Activated effector memory CD4-positive, alpha-beta T cell treated with anti-CD3 and anti-CD28 coated beads, Interleukin-2, amount 50 U/mL, for 16 hours (primary cell): ENCODE data around the gene RC3H2.
"Not testable (repeated sequence)": the region's sequence is repeated elsewhere in the genome, so short reads cannot be mapped to it uniquely, and the experiment has no call there.

ENCODE experiments used
- DNase-seq: peaks from one replicate; pipeline ENCODE4 v3.0.0-alpha.2; 2020

The RC3H2 gene

DNA sequence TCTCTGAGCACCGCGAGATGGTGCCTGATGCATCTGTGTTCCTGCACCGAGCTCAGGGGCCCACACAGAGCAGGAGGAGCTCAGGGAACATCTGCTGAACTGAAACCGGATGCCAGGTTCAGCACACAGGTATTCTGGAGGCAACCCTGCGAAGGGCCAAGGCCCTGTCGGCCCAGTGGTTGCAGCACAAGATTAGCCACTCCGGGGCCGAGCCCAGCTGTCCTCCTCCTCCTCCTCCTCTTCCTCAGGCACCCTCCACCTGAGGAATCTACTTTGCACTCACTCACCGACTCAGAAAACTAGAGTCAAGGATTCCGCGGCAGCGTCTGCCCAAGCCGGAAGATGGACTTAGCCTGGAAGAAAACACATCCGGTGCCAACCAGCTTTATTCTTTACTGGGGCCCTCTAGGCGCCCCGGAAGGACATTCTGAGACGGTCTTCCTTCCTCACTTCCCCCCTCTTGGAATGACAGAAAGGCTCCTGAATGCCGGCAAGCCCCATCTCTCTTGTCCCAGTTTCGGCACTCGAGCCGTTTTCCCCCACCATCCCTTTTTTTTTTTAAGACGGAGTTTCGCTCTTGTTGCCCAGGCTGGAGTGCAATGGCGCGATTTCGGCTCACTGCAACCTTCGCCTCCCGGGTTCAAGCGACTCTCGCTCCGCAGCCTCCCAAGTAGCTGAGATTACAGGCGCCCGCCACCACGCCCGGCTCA lies 8.0 kb upstream of the RC3H2 start, which contains the start of gene ZBTB6:
ZBTB6 (minus strand) TSS at position 360 of the 710 bp plus-strand sequence. CDS start 1,251 bp downstream, outside the sequence.
- DNase-seq, result peak; percentile 88

DNA sequence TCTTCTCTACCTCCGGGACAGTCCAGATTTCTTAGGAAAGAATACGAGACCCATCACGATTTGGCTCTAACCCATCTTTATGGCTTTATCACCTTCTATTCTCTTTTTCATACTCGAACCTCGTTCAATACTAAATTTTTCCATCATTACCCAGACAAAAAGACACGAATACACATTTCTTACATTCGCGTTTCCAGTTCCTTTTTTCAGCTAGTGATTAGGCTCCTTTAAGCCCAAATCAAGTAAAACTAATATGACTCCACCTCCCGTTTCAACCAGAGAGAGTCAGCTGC lies 7.5 kb upstream of the RC3H2 start:
- no peak for DNase-seq

DNA sequence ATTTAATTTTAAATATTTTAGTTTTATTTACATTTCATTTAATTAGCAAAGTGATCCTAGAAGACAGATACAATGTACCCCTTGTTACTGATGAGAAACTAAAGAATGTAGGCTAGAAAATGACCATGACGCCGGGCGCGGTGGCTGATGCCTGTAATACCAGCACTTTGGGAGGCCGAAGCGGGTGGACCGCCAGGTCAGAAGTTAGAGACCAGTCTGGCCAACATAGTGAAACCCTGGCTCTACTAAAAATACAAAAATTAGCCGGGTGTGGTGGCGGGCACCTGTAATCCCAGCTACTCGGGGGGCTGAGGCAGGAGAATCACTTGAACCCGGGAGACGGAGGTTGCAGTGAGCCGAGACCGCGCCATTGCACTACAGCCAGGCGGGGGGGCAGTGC lies 963 bp upstream of the RC3H2 start:
- not testable (repeated sequence) for DNase-seq

DNA sequence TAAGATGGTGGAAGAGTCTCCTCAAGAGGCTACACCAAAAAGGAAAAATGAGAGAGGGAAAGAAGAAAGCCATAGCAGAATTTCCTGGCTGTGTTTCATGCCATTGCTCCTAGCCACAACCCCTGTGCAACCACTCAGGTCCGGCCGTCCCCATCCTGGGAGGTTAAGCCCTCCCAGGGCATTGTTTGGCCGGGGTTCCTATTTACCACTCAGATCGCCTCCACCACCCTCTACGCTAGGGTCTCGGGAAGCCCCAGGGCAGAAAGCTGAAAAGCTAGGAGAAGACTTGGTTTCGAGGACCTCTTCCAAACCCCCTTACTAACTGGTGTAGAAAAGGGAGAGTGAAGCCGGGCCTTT lies 715 bp downstream of the RC3H2 start:
- DNase-seq, result peak; percentile 73

DNA sequence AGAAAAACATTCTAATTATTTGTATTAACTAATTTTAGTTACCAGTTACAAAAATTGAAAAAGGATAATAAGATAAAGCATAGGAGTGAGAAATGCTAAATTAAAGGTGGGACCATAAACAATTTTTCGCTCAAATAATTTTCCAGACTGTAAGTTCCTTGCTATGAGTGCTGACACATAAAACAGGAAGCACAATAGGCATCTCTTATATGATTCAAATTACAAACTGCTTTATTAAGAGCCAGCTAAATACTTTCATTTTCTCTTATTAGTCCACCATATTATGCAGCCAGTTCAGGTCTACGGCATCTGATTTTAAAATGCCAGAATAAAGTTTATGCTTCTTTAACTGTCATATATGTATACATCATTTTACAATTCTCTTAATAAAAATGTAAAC lies 4.4 kb downstream of the RC3H2 start:
- DNase-seq, result no peak

DNA sequence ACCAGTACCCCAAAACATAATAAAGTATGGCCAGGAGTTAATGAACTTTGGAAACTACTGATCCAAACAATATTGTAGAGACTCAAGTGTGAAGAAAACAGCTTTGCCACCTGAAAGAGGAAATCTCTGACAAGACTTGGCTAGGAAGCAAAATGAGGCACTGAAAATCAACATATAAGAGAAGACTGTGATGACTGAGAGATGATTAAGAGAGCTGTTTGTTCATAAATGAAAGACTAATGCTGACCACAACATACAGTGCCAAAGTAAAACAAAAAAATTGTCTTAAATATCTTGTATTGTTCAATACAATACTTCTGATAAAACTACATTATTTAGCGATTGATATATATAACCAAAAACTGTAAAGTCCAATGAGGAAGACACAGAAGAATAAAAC lies 7.2 kb downstream of the RC3H2 start:
- DNase-seq, result no peak

DNA sequence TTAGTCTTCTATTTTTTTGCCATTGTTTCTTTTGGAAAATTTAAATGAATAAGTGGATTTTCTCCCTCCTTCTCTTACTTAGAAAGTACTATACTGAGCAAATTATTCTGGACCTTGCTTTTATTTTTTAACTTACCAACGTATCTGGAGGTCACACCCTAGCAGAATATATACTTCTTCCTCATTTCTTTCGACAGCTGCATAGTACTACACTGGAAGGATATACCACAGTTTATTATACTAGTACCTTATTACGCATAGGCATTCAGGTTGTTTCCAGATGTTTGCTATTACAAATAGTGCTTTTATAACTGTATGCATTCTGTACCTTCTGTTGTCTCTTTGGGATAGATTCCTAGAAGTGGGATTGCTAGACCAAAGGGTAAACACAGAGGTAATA lies 16.7 kb downstream of the RC3H2 start:
- no peak for DNase-seq

DNA sequence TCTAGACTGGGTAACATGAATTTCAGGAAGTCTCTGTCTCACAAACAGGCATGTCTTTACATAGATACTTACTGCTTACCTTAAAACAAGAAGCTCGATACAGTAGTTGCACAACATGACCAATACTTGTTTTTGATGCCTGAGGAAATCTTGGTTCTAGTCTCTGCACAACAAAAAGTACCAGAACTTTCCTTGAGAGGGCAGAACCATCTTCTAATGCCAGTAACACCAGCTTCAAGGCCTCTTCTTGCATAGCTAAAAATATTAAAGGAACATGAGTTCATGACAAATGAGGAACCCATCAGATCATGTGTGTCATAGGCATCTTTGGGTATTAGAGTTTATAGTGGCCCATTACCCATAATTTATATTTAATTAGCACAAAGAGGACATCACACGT lies 22.0 kb downstream of the RC3H2 start:
- DNase-seq, result no peak

DNA sequence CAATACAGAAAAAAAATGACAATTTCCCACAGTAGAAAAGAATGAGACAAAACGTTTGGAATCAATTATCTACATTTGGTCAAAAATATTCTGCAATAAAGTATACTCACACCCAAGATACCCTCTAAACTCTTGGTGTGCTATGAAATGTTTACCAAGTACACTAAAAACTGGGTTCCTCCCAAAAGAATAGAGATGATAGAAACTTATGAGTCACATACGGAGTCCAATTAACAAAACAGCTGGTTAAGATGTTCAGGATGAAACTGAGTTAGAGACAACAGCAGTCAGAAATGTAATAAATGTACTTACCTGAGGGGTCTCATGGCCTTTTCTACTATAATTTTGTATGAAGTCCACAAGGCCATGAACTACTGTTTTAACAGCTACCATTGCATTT lies 25.7 kb downstream of the RC3H2 start:
- DNase-seq, result no peak

DNA sequence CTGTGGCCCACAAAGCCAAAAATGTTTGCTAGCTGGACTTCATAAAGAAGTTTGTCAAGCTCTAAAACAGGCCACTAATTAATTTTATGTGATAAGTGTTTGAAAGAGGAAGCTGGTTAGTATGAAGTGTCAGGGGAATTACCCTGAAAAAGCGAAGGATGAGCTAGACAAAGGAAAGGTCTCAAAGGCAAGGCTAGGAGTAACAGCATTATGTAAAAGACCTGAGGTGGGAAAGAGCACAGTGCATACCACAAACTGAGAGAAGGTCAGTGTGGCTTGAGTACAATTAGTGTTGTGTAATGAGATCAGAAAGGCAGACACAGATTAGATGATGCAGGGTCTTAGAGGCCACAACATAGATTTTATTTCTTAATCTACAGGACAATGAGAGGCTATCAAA lies 29.6 kb downstream of the RC3H2 start:
- DNase-seq, result no peak

DNA sequence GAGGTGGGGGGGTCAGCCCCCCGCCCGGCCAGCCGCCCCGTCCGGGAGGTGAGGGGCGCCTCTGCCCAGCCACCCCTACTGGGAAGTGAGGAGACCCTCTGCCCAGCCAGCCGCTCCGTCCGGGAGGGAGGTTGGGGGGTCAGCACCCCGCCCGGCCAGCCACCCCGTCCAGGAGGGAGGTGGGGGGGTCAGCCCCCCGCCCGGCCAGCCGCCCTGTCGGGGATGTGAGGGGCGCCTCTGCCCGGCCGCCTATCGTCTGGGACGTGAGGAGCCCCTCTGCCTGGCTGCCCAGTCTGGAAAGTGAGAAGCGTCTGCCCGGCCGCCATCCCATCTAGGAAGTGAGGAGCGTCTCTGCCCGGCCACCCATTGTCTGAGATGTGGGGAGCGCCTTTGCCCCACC lies 37.9 kb downstream of the RC3H2 start:
- DNase-seq, result not testable (repeated sequence)

DNA sequence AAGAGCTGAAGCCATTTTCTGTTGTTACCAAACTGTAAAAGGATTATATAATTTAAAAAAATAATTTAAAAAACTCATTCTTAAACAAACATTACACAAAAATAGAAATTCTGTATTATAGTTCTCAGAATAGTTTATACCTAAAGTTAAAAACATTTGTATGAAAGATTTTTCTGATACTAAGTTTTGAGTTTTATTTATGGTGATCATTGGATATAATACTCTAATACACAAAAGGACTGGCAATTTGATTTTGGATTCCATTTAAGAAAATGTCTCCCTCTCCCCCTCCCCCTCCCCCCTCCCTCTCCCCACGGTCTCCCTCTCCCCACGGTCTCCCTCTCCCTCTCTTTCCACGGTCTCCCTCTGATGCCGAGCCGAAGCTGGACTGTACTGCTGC lies 39.1 kb downstream of the RC3H2 start:
- DNase-seq, result no peak

DNA sequence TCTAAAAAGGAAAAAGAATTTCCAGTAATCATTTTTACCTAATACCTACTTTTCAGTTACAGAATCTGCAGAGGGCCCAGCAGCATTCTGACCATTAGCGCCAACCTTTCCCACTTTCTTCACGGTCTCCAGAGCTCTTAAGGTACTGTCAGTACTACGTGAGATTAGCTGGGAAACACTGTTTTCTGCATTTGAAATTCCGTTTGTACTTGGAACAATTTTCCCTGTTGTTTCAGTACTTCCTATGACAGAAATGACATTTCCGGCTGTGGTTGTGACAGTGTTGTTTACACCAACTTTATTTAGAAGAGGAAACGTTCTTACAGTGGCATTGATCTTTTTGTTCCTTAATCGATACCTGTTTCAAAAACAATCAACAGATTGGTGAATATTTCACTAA lies 39.9 kb downstream of the RC3H2 start:
- no peak for DNase-seq

DNA sequence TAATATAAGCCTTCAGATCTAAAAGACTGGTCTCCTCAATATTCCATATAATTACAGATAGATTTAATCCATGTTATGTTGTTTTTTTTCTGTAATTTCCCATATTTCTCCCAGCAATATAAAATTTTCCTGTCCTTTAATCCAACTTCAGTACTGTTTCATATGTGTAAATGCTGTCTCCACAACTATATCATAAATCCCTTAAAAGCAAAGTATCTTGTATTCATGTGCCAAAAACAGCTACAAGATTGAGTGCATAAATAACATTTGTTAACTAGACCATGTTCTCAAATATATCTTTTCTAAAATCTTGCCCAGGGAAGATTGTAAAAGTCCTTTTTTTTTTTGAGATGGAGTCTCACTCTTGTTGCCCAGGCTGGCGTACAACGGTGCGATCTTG lies 41.8 kb downstream of the RC3H2 start:
- DNase-seq, result no peak

DNA sequence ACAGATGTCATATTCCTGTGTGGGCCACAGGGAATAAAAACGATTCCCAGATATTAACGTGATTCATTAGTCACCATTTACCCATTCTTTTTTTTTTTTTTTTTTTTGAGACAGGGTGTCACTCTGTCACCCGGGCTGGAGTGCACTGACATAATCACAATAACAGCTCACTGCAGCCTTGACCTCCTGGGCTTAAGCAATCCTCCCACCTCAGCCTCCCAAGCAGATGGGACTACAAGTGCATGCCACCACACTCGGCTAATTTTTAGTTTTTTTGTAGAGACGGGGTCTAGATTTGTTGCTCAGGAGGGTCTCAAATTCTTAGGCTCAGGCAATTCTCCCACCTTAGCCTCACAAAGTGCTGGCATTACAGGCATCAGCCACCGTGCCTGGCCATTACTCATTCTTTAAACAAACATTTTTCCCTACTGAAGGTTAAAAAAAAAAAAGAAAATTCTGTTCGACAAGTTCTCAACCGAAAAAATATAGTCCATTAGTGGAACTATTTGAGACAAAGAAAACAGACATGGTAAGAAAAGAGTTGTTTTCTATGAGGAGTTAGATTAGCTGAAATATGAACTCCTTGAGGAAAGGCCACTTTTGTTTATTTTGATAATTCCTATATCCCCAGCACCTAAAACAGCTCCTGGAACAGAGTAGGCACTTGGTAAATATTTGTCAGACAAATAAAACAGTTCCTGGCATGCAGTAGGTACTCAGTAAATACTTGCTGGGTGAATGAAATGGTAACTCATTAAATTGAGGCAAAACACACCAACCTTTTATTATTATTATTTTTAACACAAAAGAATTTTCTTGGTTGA lies 44.6 kb downstream of the RC3H2 start:
- no peak for DNase-seq

DNA sequence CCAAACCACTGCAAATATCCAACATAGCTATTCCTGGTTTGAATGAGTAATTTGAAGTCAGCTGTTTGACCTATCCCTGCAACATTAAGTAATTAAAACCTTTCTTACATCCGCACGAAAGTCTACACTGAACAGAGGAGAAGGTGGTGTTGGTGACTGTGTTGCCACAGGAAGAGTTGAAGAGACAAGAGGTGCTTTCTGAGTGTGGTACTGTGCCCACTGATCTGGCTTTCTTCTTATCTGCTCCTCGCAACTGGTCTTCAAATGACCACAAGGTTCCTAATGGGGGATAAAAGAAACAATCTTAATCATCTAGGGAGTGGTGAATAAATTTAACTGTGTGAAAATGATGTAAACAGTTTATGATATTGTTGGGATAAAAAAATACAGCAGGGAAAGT lies 47.3 kb downstream of the RC3H2 start:
- DNase-seq, result no peak

DNA sequence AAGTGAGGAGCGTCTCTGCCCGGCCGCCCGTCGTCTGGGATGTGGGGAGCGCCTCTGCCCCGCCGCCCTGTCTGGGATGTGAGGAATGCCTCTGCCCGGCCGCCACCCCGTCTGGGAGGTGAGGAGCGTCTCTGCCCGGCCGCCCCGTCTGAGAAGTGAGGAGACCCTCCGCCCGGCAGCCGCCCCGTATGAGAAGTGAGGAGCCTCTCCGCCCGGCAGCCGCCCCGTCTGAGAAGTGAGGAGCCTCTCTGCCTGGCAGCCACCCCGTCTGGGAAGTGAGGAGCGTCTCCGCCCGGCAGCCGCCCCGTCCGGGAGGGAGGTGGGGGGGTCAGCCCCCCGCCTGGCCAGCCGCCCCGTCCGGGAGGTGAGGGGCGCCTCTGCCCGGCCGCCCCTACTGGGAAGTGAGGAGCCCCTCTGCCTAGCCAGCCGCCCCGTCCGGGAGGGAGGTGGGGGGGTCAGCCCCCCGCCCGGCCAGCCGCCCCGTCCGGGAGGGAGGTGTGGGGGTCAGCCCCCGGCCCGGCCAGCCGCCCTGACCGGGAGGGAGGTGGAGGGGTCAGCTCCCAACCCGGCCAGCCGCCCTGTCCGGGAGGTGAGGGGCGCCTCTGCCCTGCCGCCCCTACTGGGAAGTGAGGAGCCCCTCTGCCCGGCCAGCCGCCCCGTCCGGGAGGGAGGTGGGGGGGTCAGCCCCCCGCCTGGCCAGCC lies 52.9 kb downstream of the RC3H2 start:
- not testable (repeated sequence) for DNase-seq

DNA sequence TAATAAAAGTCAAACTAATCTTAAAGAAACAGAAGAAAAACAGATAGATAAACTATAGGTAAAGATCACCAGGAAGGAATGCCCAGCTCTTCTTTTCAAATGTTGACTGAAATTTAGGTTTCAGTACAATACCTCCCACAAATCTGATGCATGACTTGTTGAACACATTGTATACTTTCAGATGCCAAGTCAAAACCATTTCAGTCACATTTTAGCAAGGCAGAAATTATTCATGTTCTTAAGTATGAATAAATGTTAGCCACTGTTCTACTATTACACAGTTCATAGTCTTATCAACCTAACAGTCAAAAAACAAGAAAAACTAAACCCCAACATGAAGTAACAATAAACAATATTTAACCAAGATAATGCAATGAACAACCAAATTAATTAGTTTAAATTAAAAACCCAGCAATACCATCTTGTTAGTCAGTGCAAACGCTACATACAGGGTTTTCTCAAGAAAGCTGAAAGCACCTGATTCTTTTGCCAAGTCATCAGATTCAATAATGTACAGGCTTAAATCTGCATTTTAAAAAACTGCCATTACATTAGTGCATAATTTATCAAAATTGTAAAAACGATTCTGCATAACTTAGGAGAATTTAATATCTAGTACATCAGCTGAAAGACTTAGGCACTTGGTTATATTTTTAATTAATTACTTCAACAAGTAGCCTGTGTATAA lies 56.8 kb downstream of the RC3H2 start:
- DNase-seq, result no peak

DNA sequence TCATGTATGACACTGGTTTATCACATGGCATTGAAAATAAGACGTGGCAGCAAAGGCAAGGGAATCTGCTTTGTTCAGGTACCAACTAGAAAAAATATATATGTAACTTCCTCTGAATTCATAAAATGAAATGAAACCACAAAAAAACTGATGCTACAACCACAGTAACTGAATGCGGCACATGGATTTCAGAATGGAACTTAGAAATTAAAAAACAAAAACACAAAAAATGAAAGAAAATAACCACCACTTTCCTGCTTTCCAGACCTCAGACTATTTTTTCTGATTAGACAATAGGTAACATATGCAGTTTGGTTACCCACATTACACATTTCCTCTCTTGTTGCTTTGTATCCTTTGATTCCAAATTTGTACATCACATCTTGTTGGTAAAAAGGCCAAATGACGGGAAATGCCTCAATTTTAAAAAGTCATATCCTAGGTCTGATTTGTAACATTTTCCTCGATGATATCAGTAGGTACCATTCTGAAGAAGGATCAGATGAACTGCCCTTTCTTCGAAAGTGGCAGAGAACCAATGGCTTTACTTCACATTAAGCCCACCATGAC lies 58.7 kb downstream of the RC3H2 start:
- no peak for DNase-seq

DNA sequence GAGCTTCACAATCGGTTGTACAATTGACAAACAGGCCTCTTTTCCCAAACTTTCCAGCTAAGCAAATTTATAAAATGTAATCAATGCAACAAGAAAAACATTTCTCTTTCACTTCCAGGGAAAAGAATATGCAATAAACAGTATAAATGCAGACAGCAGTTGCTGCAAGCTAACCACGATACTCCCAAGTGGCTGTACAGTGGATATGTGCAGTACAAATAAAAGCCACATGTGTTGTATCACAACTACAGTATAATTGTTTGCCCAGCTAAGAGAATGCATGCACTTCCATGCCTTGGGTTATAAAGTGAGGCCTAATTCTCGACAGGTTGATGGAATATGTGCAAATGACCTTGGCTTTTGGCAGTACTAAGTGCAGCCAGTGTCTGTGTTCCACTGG lies 60.0 kb downstream of the RC3H2 start:
- no peak for DNase-seq

DNA sequence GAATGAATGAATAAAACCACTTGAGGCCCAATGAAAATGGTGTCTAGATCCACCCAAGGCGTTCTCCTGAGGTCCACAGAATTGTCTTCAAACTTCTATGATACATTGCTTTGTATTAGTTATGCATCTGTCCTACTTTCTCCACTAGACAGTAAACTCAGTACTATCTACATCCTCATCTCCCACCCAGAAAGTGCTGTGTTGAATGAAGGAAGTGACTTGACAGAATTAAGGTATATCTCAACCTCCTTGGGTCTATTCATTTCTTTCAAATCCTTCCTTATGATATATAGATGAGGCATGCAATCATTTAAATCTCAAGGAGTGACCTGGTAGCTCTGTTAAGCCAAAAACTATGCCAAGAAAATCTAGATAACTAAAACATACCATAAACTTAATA lies 61.0 kb downstream of the RC3H2 start:
- DNase-seq, result no peak

DNA sequence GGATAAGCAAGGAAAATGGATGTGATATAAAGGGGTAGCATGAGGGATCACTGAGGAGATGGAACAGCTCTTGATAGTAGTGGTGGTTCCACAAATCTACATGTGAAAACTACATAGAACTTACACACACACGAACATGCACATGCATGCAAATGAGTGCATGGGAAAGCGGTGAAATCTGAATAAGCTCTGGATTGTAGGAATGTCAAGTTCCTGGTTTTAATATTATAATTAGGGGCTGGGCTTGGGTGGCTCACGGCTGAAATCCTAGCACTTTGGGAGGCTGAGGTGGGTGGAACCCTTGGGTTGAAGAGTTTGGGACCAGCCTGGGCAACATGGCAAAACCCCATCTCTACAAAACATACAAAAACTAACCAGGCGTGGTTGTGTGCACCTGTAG lies 63.7 kb downstream of the RC3H2 start:
- DNase-seq, result no peak

DNA sequence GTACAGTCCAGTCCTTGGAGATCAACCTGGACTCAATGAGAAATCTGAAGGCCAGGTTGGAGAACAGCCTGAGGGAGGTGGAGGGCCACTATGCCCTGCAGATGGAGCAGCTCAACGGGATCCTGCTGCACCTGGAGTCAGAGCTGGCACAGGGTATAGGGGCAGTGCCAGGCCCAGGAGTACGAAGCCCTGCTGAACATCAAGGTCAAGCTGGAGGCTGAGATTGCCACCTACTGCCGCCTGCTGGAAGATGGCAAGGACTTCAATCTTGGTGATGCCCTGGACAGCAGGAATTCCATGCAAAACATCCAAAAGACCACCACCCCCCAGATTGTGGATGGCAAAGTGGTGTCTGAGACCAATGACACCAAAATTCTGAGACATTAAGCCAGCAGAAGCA lies 66.7 kb downstream of the RC3H2 start:
- not testable (repeated sequence) for DNase-seq
